H9 (cell line): ENCODE results near the gene OIT3. TPM values are rescaled to one million over a fixed set of nuclear protein-coding genes. Genes with fewer than 3 reads are reported as not detected.
"Not testable (repeated sequence)": the region's sequence is repeated elsewhere in the genome, so short reads cannot be mapped to it uniquely, and the experiment has no call there.

ENCODE experiments used
- DNase-seq: peaks from one replicate; pipeline ENCODE4 v3.0.0-alpha.2; 2017
- H2AFZ ChIP-seq: one replicate; pipeline ENCODE4 v1.6.1; 2013; ENCODE audit warnings: mild to moderate bottlenecking, low read length, control low read depth, moderate library complexity
- H2AK5ac ChIP-seq: 2 replicates; pipeline ENCODE4 v1.6.1; 2013; ENCODE audit warnings: low read length, control low read depth, mixed read lengths; ENCODE audit not compliant: insufficient read length
- H2BK120ac ChIP-seq: one replicate; pipeline ENCODE4 v1.6.1; 2013; ENCODE audit warnings: low read depth, mild to moderate bottlenecking, low read length, control low read depth, inconsistent platforms; ENCODE audit not compliant: poor library complexity, severe bottlenecking
- H2BK12ac ChIP-seq: 2 replicates; pipeline ENCODE4 v1.6.1; 2013; ENCODE audit warnings: low read length, control low read depth, mixed read lengths, low read depth; ENCODE audit not compliant: insufficient read length
- H2BK15ac ChIP-seq: 2 replicates; pipeline ENCODE4 v1.6.1; 2013; ENCODE audit warnings: low read depth, low read length, control low read depth
- H2BK20ac ChIP-seq: one replicate; pipeline ENCODE4 v1.6.1; 2013; ENCODE audit warnings: low read depth, mild to moderate bottlenecking, low read length, control low read depth, inconsistent platforms; ENCODE audit not compliant: poor library complexity, severe bottlenecking
- H2BK5ac ChIP-seq: 2 replicates; pipeline ENCODE4 v1.6.1; 2013; ENCODE audit warnings: low read length, control low read depth, mixed read lengths; ENCODE audit not compliant: insufficient read length
- H3K14ac ChIP-seq: 2 replicates; pipeline ENCODE4 v1.6.1; 2013; ENCODE audit warnings: low read length, control low read depth; ENCODE audit not compliant: insufficient read depth
- H3K18ac ChIP-seq: 2 replicates; pipeline ENCODE4 v1.6.1; 2013; ENCODE audit warnings: low read depth, mild to moderate bottlenecking, mixed read lengths, low read length, control low read depth; ENCODE audit not compliant: insufficient read length
- H3K23ac ChIP-seq: 2 replicates; pipeline ENCODE4 v1.6.1; 2013; ENCODE audit warnings: low read length, control low read depth, mixed read lengths, low read depth; ENCODE audit not compliant: insufficient read length
- H3K23me2 ChIP-seq: 2 replicates; pipeline ENCODE4 v1.6.1; 2013; ENCODE audit warnings: low read depth, mild to moderate bottlenecking, mixed read lengths, low read length, control low read depth; ENCODE audit not compliant: insufficient read length, poor library complexity, severe bottlenecking
- H3K27ac ChIP-seq: 2 replicates; pipeline ENCODE4 v1.5.1; 2013; ENCODE audit warnings: low read length, control low read depth, mixed read lengths, low read depth; ENCODE audit not compliant: insufficient read length
- H3K27me3 ChIP-seq: 2 replicates; pipeline ENCODE4 v1.6.1; 2013; ENCODE audit warnings: low read length, control low read depth, inconsistent platforms; ENCODE audit not compliant: insufficient read depth
- H3K4ac ChIP-seq: 2 replicates; pipeline ENCODE4 v1.6.1; 2013; ENCODE audit warnings: low read depth, mild to moderate bottlenecking, control low read depth, inconsistent platforms, low read length, moderate library complexity
- H3K4me1 ChIP-seq: 2 replicates; pipeline ENCODE4 v1.6.1; 2013; ENCODE audit warnings: low read length, control low read depth, inconsistent platforms; ENCODE audit not compliant: insufficient read depth
- H3K4me2 ChIP-seq: 2 replicates; pipeline ENCODE4 v1.6.1; 2013; ENCODE audit warnings: low read length, control low read depth, mixed read lengths; ENCODE audit not compliant: insufficient read length, insufficient read depth
- H3K56ac ChIP-seq: 2 replicates; pipeline ENCODE4 v1.6.1; 2013; ENCODE audit warnings: low read depth, mild to moderate bottlenecking, mixed read lengths, low read length, control low read depth; ENCODE audit not compliant: insufficient read length
- H3K79me1 ChIP-seq: 2 replicates; pipeline ENCODE4 v1.6.1; 2013; ENCODE audit warnings: low read depth, mild to moderate bottlenecking, moderate library complexity, low read length, control low read depth, inconsistent platforms; ENCODE audit not compliant: insufficient read depth, poor library complexity, severe bottlenecking
- H3K79me2 ChIP-seq: 2 replicates; pipeline ENCODE4 v1.6.1; 2013; ENCODE audit warnings: low read length, control low read depth, inconsistent platforms; ENCODE audit not compliant: insufficient read depth
- H3K9ac ChIP-seq: 2 replicates; pipeline ENCODE4 v1.6.1; 2013; ENCODE audit warnings: low read length, control low read depth, mixed read lengths; ENCODE audit not compliant: insufficient read length; ENCODE audit errors: extremely low read depth
- H3K9me3 ChIP-seq: one replicate; pipeline ENCODE4 v1.6.1; 2013; ENCODE audit warnings: low read depth, low read length, inconsistent platforms; ENCODE audit not compliant: control insufficient read depth
- H3T11ph ChIP-seq: one replicate; pipeline ENCODE4 v1.6.1; 2013; ENCODE audit warnings: mild to moderate bottlenecking, low read length, control low read depth, inconsistent platforms
- H4K20me1 ChIP-seq: one replicate; pipeline ENCODE4 v1.6.1; 2013; ENCODE audit not compliant: control insufficient read depth, insufficient read length, insufficient read depth
- H4K5ac ChIP-seq: 2 replicates; pipeline ENCODE4 v1.6.1; 2013; ENCODE audit warnings: low read depth, mild to moderate bottlenecking, mixed read lengths, low read length, control low read depth; ENCODE audit not compliant: insufficient read length
- H4K8ac ChIP-seq: replicated peaks from 2 replicates; pipeline ENCODE4 v1.6.1; 2013; ENCODE audit warnings: low read length, control low read depth, mixed read lengths, low read depth; ENCODE audit not compliant: insufficient read length
- H4K91ac ChIP-seq: 2 replicates; pipeline ENCODE4 v1.6.1; 2013; ENCODE audit warnings: low read depth, mild to moderate bottlenecking, moderate library complexity, mixed read lengths, low read length, control low read depth; ENCODE audit not compliant: insufficient read length
- H3K27ac Mint-ChIP-seq, 3 experiments: 2 replicates in 2 of 3; 3 replicates in 1 of 3; pipeline ENCODE4 v1.8.0; 2020 to 2021; ENCODE audit warnings: mixed read lengths in 3 of 3, mild to moderate bottlenecking in 1 of 3, moderate library complexity in 1 of 3
- H3K27me3 Mint-ChIP-seq: 2 replicates; pipeline ENCODE4 v1.8.0; 2021; ENCODE audit warnings: low read depth, mild to moderate bottlenecking, moderate library complexity, mixed read lengths
- H3K36me3 Mint-ChIP-seq, 3 experiments: 2 replicates in 2 of 3; 3 replicates in 1 of 3; pipeline ENCODE4 v1.8.0; 2020 to 2021; ENCODE audit warnings: low read depth in 3 of 3, mixed read lengths in 3 of 3; ENCODE audit not compliant: insufficient read depth in 1 of 3
- H3K4me1 Mint-ChIP-seq, 2 experiments: 2 replicates each; pipeline ENCODE4 v1.8.0; 2020; ENCODE audit warnings: mixed read lengths in 2 of 2
- H3K4me3 Mint-ChIP-seq, 2 experiments: 2 replicates in 1 of 2; 3 replicates in 1 of 2; pipeline ENCODE4 v1.8.0; 2020 to 2021; ENCODE audit warnings: mild to moderate bottlenecking in 2 of 2, mixed read lengths in 2 of 2, moderate library complexity in 1 of 2
- H3K9me3 Mint-ChIP-seq, 2 experiments: 2 replicates in 1 of 2; 3 replicates in 1 of 2; pipeline ENCODE4 v1.8.0; 2020; ENCODE audit warnings: mild to moderate bottlenecking in 2 of 2, mixed read lengths in 2 of 2, moderate library complexity in 1 of 2
- WGBS: extraction: QIAGEN DNeasy Blood & Tissue Kit; methylation state at CpG from one replicate; pipeline ENCODE4 v1.1.7; 2013; ENCODE audit warnings: missing lambda C conversion rate, low lambda C conversion rate, mixed read lengths; ENCODE audit not compliant: insufficient read length; ENCODE audit errors: extremely low coverage; 5-methylcytosine and 5-hydroxymethylcytosine counted together
- total RNA-seq: library from RNA; stranded (reverse); gene quantifications from 2 replicates; pipeline ENCODE4 v1.2.1, GENCODE V29; 2021
- TF ChIP-seq, protein P1 (sequence below): fragments of 200-600 bp; sonication (generic); conservative IDR thresholded peaks from 3 replicates; pipeline ENCODE4 v1.8.0; 2021; ENCODE audit warnings: antibody characterized with exemption, mild to moderate bottlenecking

OIT3 gene
- total RNA-seq, 1 experiment from 2014 or later = not detected

DNA sequence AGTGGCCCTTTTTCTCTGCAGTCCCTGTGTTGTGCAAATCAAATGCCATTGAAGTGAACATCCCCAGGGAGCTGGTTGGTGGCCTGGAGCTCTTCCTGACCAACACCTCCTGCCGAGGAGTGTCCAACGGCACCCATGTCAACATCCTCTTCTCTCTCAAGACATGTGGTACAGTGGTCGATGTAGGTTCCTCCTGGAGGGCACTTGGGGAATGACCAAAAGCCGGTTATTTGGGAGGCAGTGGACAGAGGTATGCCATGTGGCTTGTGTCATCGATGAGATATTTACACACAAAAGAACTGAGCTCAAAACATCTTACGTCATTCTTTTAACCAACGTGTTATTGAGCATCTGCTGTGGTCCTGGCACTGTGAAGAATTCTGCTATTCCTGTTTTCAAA, 19.7 kb downstream of the OIT3 start:
- H3K4me3 Mint-ChIP-seq = no peak overlapping the region
- Histone ChIP-seq H4K5ac (no peak overlapping the region), H4K20me1 (no peaks in the 10 kb centered on the region), H3K79me1 (no peaks in the 10 kb centered on the region), H3K4me1 (peaks cover 9% of the 10 kb centered on the region; the same call in 1 of the 2 replicates), H2BK12ac (no peak overlapping the region), H3K18ac (no peak overlapping the region), H3K56ac (no peak overlapping the region), H2BK120ac (no peak overlapping the region), H3T11ph (no peak overlapping the region), H2AK5ac (no peak overlapping the region), H3K79me2 (no peaks in the 10 kb centered on the region; the same call in 1 of the 2 replicates), H3K9ac (no peak overlapping the region), H2AFZ (no peak overlapping the region), H4K8ac (no peak overlapping the region), H3K14ac (no peak overlapping the region), H3K23me2 (no peaks in the 10 kb centered on the region), H3K4me2 (no peak overlapping the region), H3K27ac (no peak overlapping the region), H3K27me3 (no peaks in the 10 kb centered on the region), H2BK20ac (no peak overlapping the region), H3K4ac (no peak overlapping the region), H3K9me3 (no peaks in the 10 kb centered on the region), H3K23ac (no peak overlapping the region), H2BK5ac (no peak overlapping the region), H4K91ac (no peak overlapping the region), H2BK15ac (no peak overlapping the region)
- TF ChIP-seq, protein P1, sequence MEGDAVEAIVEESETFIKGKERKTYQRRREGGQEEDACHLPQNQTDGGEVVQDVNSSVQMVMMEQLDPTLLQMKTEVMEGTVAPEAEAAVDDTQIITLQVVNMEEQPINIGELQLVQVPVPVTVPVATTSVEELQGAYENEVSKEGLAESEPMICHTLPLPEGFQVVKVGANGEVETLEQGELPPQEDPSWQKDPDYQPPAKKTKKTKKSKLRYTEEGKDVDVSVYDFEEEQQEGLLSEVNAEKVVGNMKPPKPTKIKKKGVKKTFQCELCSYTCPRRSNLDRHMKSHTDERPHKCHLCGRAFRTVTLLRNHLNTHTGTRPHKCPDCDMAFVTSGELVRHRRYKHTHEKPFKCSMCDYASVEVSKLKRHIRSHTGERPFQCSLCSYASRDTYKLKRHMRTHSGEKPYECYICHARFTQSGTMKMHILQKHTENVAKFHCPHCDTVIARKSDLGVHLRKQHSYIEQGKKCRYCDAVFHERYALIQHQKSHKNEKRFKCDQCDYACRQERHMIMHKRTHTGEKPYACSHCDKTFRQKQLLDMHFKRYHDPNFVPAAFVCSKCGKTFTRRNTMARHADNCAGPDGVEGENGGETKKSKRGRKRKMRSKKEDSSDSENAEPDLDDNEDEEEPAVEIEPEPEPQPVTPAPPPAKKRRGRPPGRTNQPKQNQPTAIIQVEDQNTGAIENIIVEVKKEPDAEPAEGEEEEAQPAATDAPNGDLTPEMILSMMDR = peak; percentile 20; the same call in 1 of the 3 replicates
- H3K4me1 Mint-ChIP-seq = peaks cover 8 to 10% of the 10 kb centered on the region in 2 experiments
- no peaks in the 10 kb centered on the region for H3K27me3 Mint-ChIP-seq
- no CpG with 5 or more reads among the region's 7 CpGs for WGBS
- H3K9me3 Mint-ChIP-seq = no peaks in the 10 kb centered on the region
- peak; percentile 38 for DNase-seq
- no peaks in the 10 kb centered on the region; a peak in 1 of 7 replicates for H3K36me3 Mint-ChIP-seq
- H3K27ac Mint-ChIP-seq = no peak overlapping the region

DNA sequence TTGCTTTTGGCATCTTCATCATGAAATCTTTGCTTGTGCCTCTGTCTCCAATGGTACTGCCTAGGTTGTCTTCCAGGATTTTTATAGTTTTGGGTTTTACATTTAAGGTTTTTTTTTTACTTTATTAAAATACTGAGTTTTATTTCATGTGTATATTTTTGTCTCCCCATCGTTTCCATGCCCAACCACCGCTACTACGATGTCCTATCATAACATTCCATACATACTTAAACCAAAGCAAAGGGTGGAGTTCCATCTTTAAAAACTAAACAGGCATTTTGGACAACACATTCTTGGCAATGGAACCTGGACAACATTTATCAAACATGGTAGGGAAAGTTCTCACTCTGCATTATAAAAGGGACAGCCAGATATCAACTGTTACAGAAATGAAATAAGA, 23.7 kb downstream of the OIT3 start:
- H3K23me2 ChIP-seq, H3K4ac ChIP-seq, H3K4me1 Mint-ChIP-seq, H3K36me3 Mint-ChIP-seq, H2BK20ac ChIP-seq, H3K79me2 ChIP-seq, H3K79me1 ChIP-seq, H4K91ac ChIP-seq, H3K27ac ChIP-seq, H3K27me3 ChIP-seq, H3K9me3 ChIP-seq, H3K4me2 ChIP-seq, H2BK15ac ChIP-seq, H2AFZ ChIP-seq, H3K56ac ChIP-seq, H3K27ac Mint-ChIP-seq, H4K8ac ChIP-seq, H2BK12ac ChIP-seq, H4K20me1 ChIP-seq, DNase-seq, H2BK120ac ChIP-seq, H2BK5ac ChIP-seq, H3K9ac ChIP-seq, H3T11ph ChIP-seq, H3K23ac ChIP-seq, H4K5ac ChIP-seq, H2AK5ac ChIP-seq, H3K4me1 ChIP-seq, H3K4me3 Mint-ChIP-seq, H3K18ac ChIP-seq, H3K27me3 Mint-ChIP-seq, H3K14ac ChIP-seq: not testable (repeated sequence)
- peaks cover 0 to 11% of the 10 kb centered on the region in 2 experiments; a peak in 4 of 5 replicates for H3K9me3 Mint-ChIP-seq
- WGBS = no CpG with 5 or more reads among the region's 3 CpGs
